Smooth muscle cell (in vitro differentiated cells): ENCODE results near the gene FABP1. TPM values are rescaled to one million over a fixed set of nuclear protein-coding genes. Genes with fewer than 3 reads are reported as not detected.

ENCODE experiments used
- DNase-seq: peaks from one replicate; lab custom pipeline; 2025; ENCODE audit not compliant: unreplicated experiment; lab: John Stamatoyannopoulos, UW
- H2AFZ ChIP-seq: fragments of 200-600 bp; sonication (generic); 2 replicates; pipeline ENCODE4 v1.6.0; 2016; ENCODE audit warnings: antibody characterized with exemption, low read depth, mild to moderate bottlenecking
- H3F3A ChIP-seq: fragments of 200-600 bp; sonication (generic); 2 replicates; pipeline ENCODE4 v1.6.0; 2017; ENCODE audit warnings: antibody characterized with exemption, low read depth
- H3K27ac ChIP-seq: fragments of 200-600 bp; sonication (generic); 2 replicates; pipeline ENCODE4 v1.5.1; 2016; ENCODE audit warnings: low read depth, mild to moderate bottlenecking
- H3K27me3 ChIP-seq: fragments of 200-600 bp; sonication (generic); 2 replicates; pipeline ENCODE4 v1.6.1; 2016; ENCODE audit warnings: low read depth, mild to moderate bottlenecking
- H3K36me3 ChIP-seq: fragments of 200-600 bp; sonication (generic); 2 replicates; pipeline ENCODE4 v1.5.1; 2016; ENCODE audit warnings: low read depth
- H3K4me1 ChIP-seq: fragments of 200-600 bp; sonication (generic); 2 replicates; pipeline ENCODE4 v1.5.1; 2016; ENCODE audit warnings: low read depth
- H3K4me2 ChIP-seq: fragments of 200-600 bp; sonication (generic); 2 replicates; pipeline ENCODE4 v1.6.0; 2016; ENCODE audit warnings: mild to moderate bottlenecking
- H3K4me3 ChIP-seq: fragments of 200-600 bp; sonication (generic); 2 replicates; pipeline ENCODE4 v1.5.1; 2016; ENCODE audit warnings: mild to moderate bottlenecking
- H3K79me2 ChIP-seq: fragments of 200-600 bp; sonication (generic); 2 replicates; pipeline ENCODE4 v1.6.0; 2016; ENCODE audit warnings: low read depth, mild to moderate bottlenecking
- H3K9ac ChIP-seq: fragments of 200-600 bp; sonication (generic); 2 replicates; pipeline ENCODE4 v1.6.0; 2016; ENCODE audit warnings: low read depth
- H3K9me3 ChIP-seq: fragments of 200-600 bp; sonication (generic); replicated peaks from 2 replicates; pipeline ENCODE4 v1.5.1; 2016; ENCODE audit warnings: low read depth
- H4K20me1 ChIP-seq: fragments of 200-600 bp; sonication (generic); 2 replicates; pipeline ENCODE4 v1.6.0; 2016; ENCODE audit warnings: low read depth
- CTCF ChIP-seq: fragments of 200-600 bp; sonication (generic); IDR thresholded peaks from 2 replicates; pipeline ENCODE4 v1.5.1; 2017; ENCODE audit warnings: borderline replicate concordance, mild to moderate bottlenecking, antibody characterized with exemption; ENCODE audit not compliant: insufficient read depth, poor library complexity, severe bottlenecking
- WGBS: methylation state at CpG from one replicate; pipeline ENCODE4 v1.1.7; 2016; ENCODE audit warnings: low lambda C conversion rate; 5-methylcytosine and 5-hydroxymethylcytosine counted together
- polyA plus RNA-seq: library from polyadenylated mRNA; unstranded; fragments of >200 nt; fragmentation: Nextera tagmentation; extraction: Ambion mirVana; gene quantifications from 2 replicates; pipeline ENCODE4 v1.2.1, GENCODE V29; 2016
- total RNA-seq: library from RNA; depleted of rRNA; stranded (reverse); fragments of >200 nt; gene quantifications from 2 replicates; pipeline ENCODE4 v1.2.3, GENCODE V29; 2014

The FABP1 gene
- total and polyA plus RNA-seq, 2 experiments from 2014 or later, result 0.42 TPM; not detected in 1

- 75% methylated on average over 2 of the region's 2 CpGs for WGBS
- Histone ChIP-seq H4K20me1 (no peaks in the 10 kb centered on the region), H3K27ac (no peak overlapping the region)
These were observed 47.3 kb downstream of the FABP1 start for GRCh38 chr2:88080545-88080944.

GRCh38 chr2:88078643-88079172 lies 49.2 kb downstream of the FABP1 start:
- Histone ChIP-seq H3K4me2 (no peak overlapping the region), H3K27me3 (no peaks in the 10 kb centered on the region), H3K36me3 (no peaks in the 10 kb centered on the region), H2AFZ (no peak overlapping the region), H3F3A (no peaks in the 10 kb centered on the region), H3K9ac (no peak overlapping the region), H4K20me1 (no peaks in the 10 kb centered on the region), H3K4me3 (no peak overlapping the region), H3K27ac (no peak overlapping the region), H3K79me2 (no peaks in the 10 kb centered on the region), H3K4me1 (no peaks in the 10 kb centered on the region), H3K9me3 (no peaks in the 10 kb centered on the region)
- no peak for TF ChIP-seq CTCF
- 58% methylated on average over 3 of the region's 3 CpGs for WGBS
- DNase-seq, result no peak

More at GRCh38 chr2:88080545-88080944, 47.3 kb downstream of the FABP1 start:
- Histone ChIP-seq H3K36me3 (no peaks in the 10 kb centered on the region), H3F3A (no peaks in the 10 kb centered on the region), H3K9ac (no peak overlapping the region), H2AFZ (no peak overlapping the region), H3K4me1 (no peaks in the 10 kb centered on the region), H3K27me3 (no peaks in the 10 kb centered on the region), H3K4me2 (no peak overlapping the region), H3K9me3 (no peaks in the 10 kb centered on the region), H3K4me3 (no peak overlapping the region), H3K79me2 (no peaks in the 10 kb centered on the region)
- no peak for TF ChIP-seq CTCF
- DNase-seq, result no peak

- no peak overlapping the region for H2AFZ ChIP-seq
- no peak overlapping the region for H3K4me2 ChIP-seq
- H3F3A ChIP-seq, result no peaks in the 10 kb centered on the region
- H3K27me3 ChIP-seq, result no peaks in the 10 kb centered on the region
- no peak for TF ChIP-seq CTCF
- no peak overlapping the region for H3K27ac ChIP-seq
- H3K9ac ChIP-seq, result no peak overlapping the region
- no peak for DNase-seq
- no peaks in the 10 kb centered on the region for H3K36me3 ChIP-seq
- H3K4me1 ChIP-seq, result no peaks in the 10 kb centered on the region
- no peak overlapping the region for H3K4me3 ChIP-seq
- 90% methylated on average over 8 of the region's 8 CpGs for WGBS
- H3K79me2 ChIP-seq, result no peaks in the 10 kb centered on the region
- no peaks in the 10 kb centered on the region for H3K9me3 ChIP-seq
- H4K20me1 ChIP-seq, result no peaks in the 10 kb centered on the region
These were observed 50.8 kb downstream of the FABP1 start for GRCh38 chr2:88077080-88077479.

- DNase-seq, result no peak
- H3K9me3 ChIP-seq, result no peaks in the 10 kb centered on the region
- no peak overlapping the region for H3K4me2 ChIP-seq
- H3K27me3 ChIP-seq, result no peaks in the 10 kb centered on the region
- H3K27ac ChIP-seq, result no peak overlapping the region
- H3K4me3 ChIP-seq, result no peak overlapping the region
- H3K36me3 ChIP-seq, result no peaks in the 10 kb centered on the region
- no peak overlapping the region for H2AFZ ChIP-seq
- H3K9ac ChIP-seq, result no peak overlapping the region
- no peaks in the 10 kb centered on the region for H3K4me1 ChIP-seq
- no peaks in the 10 kb centered on the region for H4K20me1 ChIP-seq
- H3K79me2 ChIP-seq, result no peaks in the 10 kb centered on the region
- H3F3A ChIP-seq, result no peaks in the 10 kb centered on the region
- TF ChIP-seq CTCF, result no peak
- 58% methylated on average over 4 of the region's 4 CpGs for WGBS
These were observed 53.0 kb downstream of the FABP1 start for GRCh38 chr2:88074854-88075292.
